ENCODE results near the gene ATR. TPM values are rescaled to one million over a fixed set of nuclear protein-coding genes. Genes with fewer than 3 reads are reported as not detected.
"Not testable (repeated sequence)": the region's sequence is repeated elsewhere in the genome, so short reads cannot be mapped to it uniquely, and the experiment has no call there.

ATR gene
- total RNA-seq, 3 donors from 2014 or later: 25.6 to 63.7 (median 39.0) TPM

DNA sequence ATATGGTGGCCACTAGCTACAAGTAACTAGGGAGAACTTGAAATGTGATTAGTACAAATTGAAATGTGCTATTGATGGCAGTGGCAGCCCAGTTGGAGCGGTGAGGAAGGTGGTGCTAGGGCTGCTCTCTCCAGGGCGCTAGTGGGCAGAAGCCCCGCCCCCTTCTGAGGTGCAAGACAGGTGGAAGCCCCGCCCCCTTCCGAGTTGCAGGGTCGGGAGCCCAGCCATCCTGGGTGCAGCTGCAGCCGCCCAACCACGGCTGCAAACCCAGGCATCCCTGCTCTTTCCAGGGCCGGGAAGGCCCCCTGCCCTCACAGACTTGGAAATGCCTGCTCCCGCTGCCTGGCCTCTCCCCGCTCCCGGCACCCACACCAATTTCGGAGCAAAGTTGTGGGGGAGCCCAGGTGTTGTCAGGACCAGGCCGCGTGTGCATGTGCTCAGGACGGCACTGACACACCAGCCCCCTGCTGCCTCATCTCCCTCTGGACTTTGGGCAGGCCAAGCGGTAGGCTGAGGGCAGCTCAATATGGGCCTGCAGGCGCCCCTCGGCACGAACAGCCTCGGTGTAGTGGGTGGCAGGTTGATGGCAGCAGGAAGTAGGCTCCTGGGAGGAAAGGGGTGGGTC is 10.0 kb downstream of the ATR start:
- no peak overlapping the region for H3K27ac ChIP-seq
- no peaks in the 10 kb centered on the region for H3K9me3 ChIP-seq
- intact Hi-C loops (cut with DNase I; ENCODE audit: low total_unique reads): no loop called here
- H3K27me3 ChIP-seq: no peaks in the 10 kb centered on the region
- H3K4me1 ChIP-seq: no peaks in the 10 kb centered on the region
- no peak for DNase-seq (ENCODE audit: low spot score in 2 of 2)
- H3K36me3 ChIP-seq: no peaks in the 10 kb centered on the region
- TF ChIP-seq POLR2A (IDR thresholded peaks at IDR 0.05) (no peak), POLR2AphosphoS5 (IDR thresholded peaks at IDR 0.05) (no peak)
- TF ChIP-seq, protein P1, sequence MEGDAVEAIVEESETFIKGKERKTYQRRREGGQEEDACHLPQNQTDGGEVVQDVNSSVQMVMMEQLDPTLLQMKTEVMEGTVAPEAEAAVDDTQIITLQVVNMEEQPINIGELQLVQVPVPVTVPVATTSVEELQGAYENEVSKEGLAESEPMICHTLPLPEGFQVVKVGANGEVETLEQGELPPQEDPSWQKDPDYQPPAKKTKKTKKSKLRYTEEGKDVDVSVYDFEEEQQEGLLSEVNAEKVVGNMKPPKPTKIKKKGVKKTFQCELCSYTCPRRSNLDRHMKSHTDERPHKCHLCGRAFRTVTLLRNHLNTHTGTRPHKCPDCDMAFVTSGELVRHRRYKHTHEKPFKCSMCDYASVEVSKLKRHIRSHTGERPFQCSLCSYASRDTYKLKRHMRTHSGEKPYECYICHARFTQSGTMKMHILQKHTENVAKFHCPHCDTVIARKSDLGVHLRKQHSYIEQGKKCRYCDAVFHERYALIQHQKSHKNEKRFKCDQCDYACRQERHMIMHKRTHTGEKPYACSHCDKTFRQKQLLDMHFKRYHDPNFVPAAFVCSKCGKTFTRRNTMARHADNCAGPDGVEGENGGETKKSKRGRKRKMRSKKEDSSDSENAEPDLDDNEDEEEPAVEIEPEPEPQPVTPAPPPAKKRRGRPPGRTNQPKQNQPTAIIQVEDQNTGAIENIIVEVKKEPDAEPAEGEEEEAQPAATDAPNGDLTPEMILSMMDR (IDR thresholded peaks at IDR 0.05): no peak
- no peak overlapping the region for H3K4me3 ChIP-seq

DNA sequence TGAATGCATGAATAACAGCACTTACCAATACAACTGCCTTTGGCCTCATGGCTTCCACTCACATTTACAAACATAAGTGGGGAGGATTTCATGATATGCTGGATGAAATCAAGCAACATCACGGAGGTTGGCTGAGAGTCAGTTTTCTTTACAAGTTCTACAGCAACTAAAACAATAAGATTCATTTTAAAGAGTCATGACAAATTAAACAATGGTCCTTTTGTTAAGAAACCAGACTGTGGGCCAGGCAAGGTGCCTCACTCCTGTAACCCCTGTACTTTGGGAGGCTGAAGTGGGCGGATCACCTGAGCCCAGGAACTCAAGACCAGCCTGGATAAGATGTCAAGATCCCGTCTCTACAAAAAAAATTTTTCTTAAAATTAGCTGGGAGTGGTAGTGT is 12.4 kb downstream of the ATR start:
- peak overlapping the region in 1 of 3 donors; percentile 7 for H3K4me3 ChIP-seq
- intact Hi-C loops (cut with DNase I; ENCODE audit: low total_unique reads): no loop called here
- H3K4me1 ChIP-seq: no peaks in the 10 kb centered on the region
- DNase-seq (ENCODE audit: low spot score in 2 of 2): peak in 1 of 2 donors; percentile 35
- H3K27ac ChIP-seq: peak overlapping the region; percentile 56 to 69
- H3K27me3 ChIP-seq: no peaks in the 10 kb centered on the region
- no peak for TF ChIP-seq POLR2A (IDR thresholded peaks at IDR 0.05)
- no peak for TF ChIP-seq POLR2AphosphoS5 (IDR thresholded peaks at IDR 0.05)
- TF ChIP-seq, protein P1 (IDR thresholded peaks at IDR 0.05): no peak
- no peaks in the 10 kb centered on the region for H3K36me3 ChIP-seq
- no peaks in the 10 kb centered on the region for H3K9me3 ChIP-seq

DNA sequence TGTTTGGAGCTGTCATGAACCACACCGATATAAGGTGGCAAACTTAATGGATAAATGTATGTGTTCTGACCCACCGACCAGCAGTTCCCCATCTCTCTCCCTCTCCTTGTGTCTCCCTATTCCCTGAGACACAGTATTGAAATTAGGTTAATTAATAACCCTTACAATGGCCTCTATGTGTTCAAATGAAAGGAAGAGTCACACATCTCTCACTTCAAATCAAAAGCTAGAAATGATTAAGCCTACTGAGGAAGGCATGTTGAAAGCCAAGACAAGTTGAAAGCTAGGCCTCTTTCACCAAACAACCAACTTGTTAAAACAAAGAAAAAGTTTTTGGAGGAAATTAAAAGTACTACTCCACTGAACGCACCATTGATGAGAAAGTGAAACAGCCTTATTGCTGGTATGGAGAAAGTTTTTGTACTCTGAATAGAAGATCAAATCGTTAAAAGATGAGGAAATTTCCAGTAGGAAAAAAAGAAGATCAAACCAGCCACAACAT is 15.0 kb downstream of the ATR start:
- H3K4me1 ChIP-seq: no peaks in the 10 kb centered on the region
- DNase-seq (ENCODE audit: low spot score in 2 of 2): no peak
- H3K9me3 ChIP-seq: no peaks in the 10 kb centered on the region
- H3K27ac ChIP-seq: no peak overlapping the region
- TF ChIP-seq, protein P1 (IDR thresholded peaks at IDR 0.05): no peak
- TF ChIP-seq POLR2A (IDR thresholded peaks at IDR 0.05) (no peak), POLR2AphosphoS5 (IDR thresholded peaks at IDR 0.05) (no peak)
- intact Hi-C loops (cut with DNase I; ENCODE audit: low total_unique reads): no loop called here
- no peaks in the 10 kb centered on the region for H3K27me3 ChIP-seq
- H3K4me3 ChIP-seq: no peak overlapping the region
- no peaks in the 10 kb centered on the region for H3K36me3 ChIP-seq

DNA sequence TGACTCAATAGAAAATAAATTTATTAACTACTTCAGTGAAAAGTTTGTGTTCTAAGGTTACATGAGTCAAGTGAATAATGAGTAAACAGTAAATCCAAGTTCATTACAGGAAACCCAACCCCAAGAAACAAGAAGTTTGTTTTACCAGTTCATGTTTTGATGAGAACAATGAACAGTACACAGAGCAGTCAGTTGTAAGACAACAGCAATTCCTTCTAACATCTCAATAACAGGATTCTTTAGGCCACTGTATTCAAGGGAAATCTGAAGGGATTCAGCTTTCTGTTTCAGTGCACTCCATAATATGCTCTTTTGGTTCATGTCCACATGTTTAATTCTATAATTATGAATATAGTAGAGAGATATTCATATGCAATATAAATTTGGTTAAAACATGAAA is 18.4 kb downstream of the ATR start:
- TF ChIP-seq POLR2A (IDR thresholded peaks at IDR 0.05) (no peak), POLR2AphosphoS5 (IDR thresholded peaks at IDR 0.05) (no peak)
- TF ChIP-seq, protein P1 (IDR thresholded peaks at IDR 0.05): no peak
- DNase-seq (ENCODE audit: low spot score in 2 of 2): no peak
- no peaks in the 10 kb centered on the region for H3K36me3 ChIP-seq
- H3K27me3 ChIP-seq: no peaks in the 10 kb centered on the region
- intact Hi-C loops (cut with DNase I; ENCODE audit: low total_unique reads): no loop called here
- no peaks in the 10 kb centered on the region for H3K9me3 ChIP-seq
- no peaks in the 10 kb centered on the region for H3K4me1 ChIP-seq
- no peak overlapping the region for H3K27ac ChIP-seq
- no peak overlapping the region for H3K4me3 ChIP-seq

DNA sequence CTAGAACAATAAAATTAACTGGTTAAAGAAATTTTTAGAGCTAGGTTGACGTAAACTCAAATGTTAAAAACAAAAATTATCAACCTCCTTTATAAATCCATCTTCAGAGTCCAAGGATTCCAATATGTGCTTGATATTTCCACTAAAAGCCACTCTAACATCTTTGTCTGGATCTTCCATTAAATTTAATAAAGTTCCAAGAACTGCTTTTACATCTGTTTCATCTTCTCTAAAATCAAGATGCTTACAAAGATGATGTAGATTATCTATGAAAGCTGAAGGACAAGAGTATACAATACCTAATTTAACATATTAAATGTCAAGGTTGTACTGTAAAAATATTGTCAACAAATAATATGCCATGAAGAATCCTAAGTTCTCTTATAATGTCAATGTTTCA is 24.8 kb downstream of the ATR start:
- H3K36me3 ChIP-seq: no peaks in the 10 kb centered on the region
- no peak overlapping the region for H3K4me3 ChIP-seq
- intact Hi-C loops (cut with DNase I; ENCODE audit: low total_unique reads): no loop called here
- no peaks in the 10 kb centered on the region for H3K27me3 ChIP-seq
- H3K9me3 ChIP-seq: no peaks in the 10 kb centered on the region
- no peak overlapping the region for H3K27ac ChIP-seq
- no peaks in the 10 kb centered on the region for H3K4me1 ChIP-seq
- no peak for DNase-seq (ENCODE audit: low spot score in 2 of 2)
- TF ChIP-seq, protein P1 (IDR thresholded peaks at IDR 0.05): no peak
- TF ChIP-seq POLR2AphosphoS5 (IDR thresholded peaks at IDR 0.05): no peak
- no peak for TF ChIP-seq POLR2A (IDR thresholded peaks at IDR 0.05)

DNA sequence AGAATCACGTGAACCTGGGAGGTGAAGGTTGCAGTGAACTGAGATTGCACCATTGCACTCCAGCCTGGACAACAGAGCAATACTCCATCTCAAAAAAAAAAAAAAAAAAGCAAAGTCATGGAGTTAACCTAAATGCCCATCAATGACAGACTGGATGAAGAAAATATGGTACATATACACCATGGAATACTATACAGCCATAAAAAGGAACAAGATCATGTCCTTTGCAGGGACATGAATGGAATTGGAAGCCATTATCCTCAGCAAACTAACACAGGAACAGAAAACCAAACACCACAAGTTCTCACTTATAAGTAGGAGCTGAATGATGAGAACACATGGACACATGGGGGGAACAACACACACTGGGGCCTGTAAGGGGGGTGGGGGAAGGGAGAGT is 26.0 kb downstream of the ATR start:
- H3K27me3 ChIP-seq; DNase-seq (ENCODE audit: low spot score in 2 of 2); H3K36me3 ChIP-seq; intact Hi-C loops (cut with DNase I; ENCODE audit: low total_unique reads); H3K9me3 ChIP-seq; H3K4me3 ChIP-seq; H3K27ac ChIP-seq; H3K4me1 ChIP-seq: not testable (repeated sequence)

Data from breast epithelium (tissue), 4 donors.